IMR-90 (cell line): Measurements from ENCODE around the gene MOV10L1. TPM values are rescaled to one million over a fixed set of nuclear protein-coding genes. Genes with fewer than 3 reads are reported as not detected.

Experiments used
- ATAC-seq: fragments of 200-7000 bp; cut with Tn5 transposase; 2 replicates; pipeline ENCODE4 v1.9.1; 2020; ENCODE audit warnings: low read depth, mild to moderate bottlenecking, moderate library complexity
- BruUV-seq: library from RNA; stranded (reverse); fragments of 400-500 nt; replicated peaks from 2 replicates; lab custom pipeline; 2021; lab: Mats Ljungman, UMichigan
- CTCF ChIA-PET: fragments of 300-600 bp; formaldehyde crosslinking; extraction: SDS; loops from one replicate; lab custom pipeline; 2021; ENCODE audit warnings: antibody characterized with exemption; lab: Yijun Ruan, JAX
- POLR2A ChIA-PET: fragments of 300-600 bp; sonication (Branson Sonifier 250); formaldehyde crosslinking; loops from one replicate; lab custom pipeline; 2022; ENCODE audit warnings: antibody characterized with exemption; ENCODE audit not compliant: unreplicated experiment; lab: Charles Lee
- DNase-seq: peaks from one replicate; pipeline ENCODE4 v3.0.0; 2013
- H2AFZ ChIP-seq: replicated peaks from 2 replicates; pipeline ENCODE3; 2013; ENCODE audit warnings: low read length, mild to moderate bottlenecking; ENCODE audit not compliant: poor library complexity
- H2AK5ac ChIP-seq: 2 replicates; pipeline ENCODE4 v1.6.1; 2013; ENCODE audit warnings: low read depth, low read length, inconsistent platforms
- H2AK9ac ChIP-seq: replicated peaks from 2 replicates; pipeline ENCODE3; 2013; ENCODE audit warnings: mild to moderate bottlenecking, low read depth, low read length, moderate library complexity; ENCODE audit not compliant: poor library complexity
- H2BK120ac ChIP-seq: 2 replicates; pipeline ENCODE4 v1.6.1; 2013; ENCODE audit warnings: low read depth, low read length, inconsistent platforms
- H2BK15ac ChIP-seq: 3 replicates; pipeline ENCODE4 v1.6.1; 2013; ENCODE audit warnings: low read depth, low read length, inconsistent platforms
- H2BK20ac ChIP-seq: 2 replicates; pipeline ENCODE4 v1.6.1; 2013; ENCODE audit warnings: low read depth, mild to moderate bottlenecking, inconsistent platforms, low read length, moderate library complexity
- H2BK5ac ChIP-seq: 2 replicates; pipeline ENCODE4 v1.6.1; 2013; ENCODE audit warnings: mild to moderate bottlenecking, low read depth, low read length, inconsistent platforms; ENCODE audit not compliant: poor library complexity, severe bottlenecking
- H3K14ac ChIP-seq: replicated peaks from 2 replicates; pipeline ENCODE4 v1.6.1; 2013; ENCODE audit warnings: low read depth, low read length, inconsistent platforms
- H3K18ac ChIP-seq: 2 replicates; pipeline ENCODE4 v1.6.1; 2013; ENCODE audit warnings: low read depth, low read length, control low read depth
- H3K23ac ChIP-seq: 2 replicates; pipeline ENCODE4 v1.6.1; 2013; ENCODE audit warnings: low read depth, low read length, inconsistent platforms
- H3K27ac ChIP-seq: 2 replicates; pipeline ENCODE4 v1.5.1; 2013; ENCODE audit warnings: mild to moderate bottlenecking, control low read depth, low read length; ENCODE audit not compliant: insufficient read depth
- H3K27me3 ChIP-seq: 2 replicates; pipeline ENCODE4 v1.6.1; 2013; ENCODE audit warnings: low read length; ENCODE audit not compliant: control insufficient read depth, insufficient read depth
- H3K36me3 ChIP-seq: 2 replicates; pipeline ENCODE4 v1.6.1; 2013; ENCODE audit warnings: low read length, mixed read lengths; ENCODE audit not compliant: control insufficient read depth, insufficient read depth
- H3K4ac ChIP-seq: 2 replicates; pipeline ENCODE4 v1.6.1; 2013; ENCODE audit warnings: low read depth, low read length, inconsistent platforms
- H3K4me1 ChIP-seq: 2 replicates; pipeline ENCODE4 v1.6.1; 2013; ENCODE audit warnings: low read length, mixed read lengths; ENCODE audit not compliant: control insufficient read depth, insufficient read depth
- H3K4me2 ChIP-seq: 2 replicates; pipeline ENCODE4 v1.6.1; 2013; ENCODE audit warnings: low read depth, mild to moderate bottlenecking, control low read depth, low read length, moderate library complexity
- H3K4me3 ChIP-seq: 2 replicates; pipeline ENCODE4 v1.5.1; 2013; ENCODE audit warnings: low read depth, mild to moderate bottlenecking, control low read depth, low read length, moderate library complexity; ENCODE audit not compliant: insufficient read depth
- H3K56ac ChIP-seq: 2 replicates; pipeline ENCODE4 v1.6.1; 2013; ENCODE audit warnings: low read length, inconsistent platforms; ENCODE audit not compliant: insufficient read depth; ENCODE audit errors: extremely low read depth
- H3K79me1 ChIP-seq, 2 experiments: 2 replicates each; pipeline ENCODE4 v1.6.1; 2013; ENCODE audit warnings: low read length in 2 of 2, inconsistent platforms in 1 of 2, low read depth in 1 of 2
- H3K9ac ChIP-seq: 2 replicates; pipeline ENCODE4 v1.6.1; 2013; ENCODE audit warnings: low read depth, low read length, control low read depth
- H3K9me1 ChIP-seq: 2 replicates; pipeline ENCODE4 v1.6.1; 2013; ENCODE audit warnings: low read length, inconsistent platforms; ENCODE audit not compliant: insufficient read depth
- H3K9me3 ChIP-seq: 2 replicates; pipeline ENCODE4 v1.6.1; 2013; ENCODE audit warnings: low read length; ENCODE audit not compliant: control insufficient read depth, insufficient read depth
- H4K20me1 ChIP-seq: 2 replicates; pipeline ENCODE4 v1.6.1; 2013; ENCODE audit warnings: low read length, inconsistent platforms; ENCODE audit not compliant: insufficient read depth
- H4K5ac ChIP-seq: 2 replicates; pipeline ENCODE4 v1.6.1; 2013; ENCODE audit warnings: mild to moderate bottlenecking, low read depth, low read length, control low read depth
- H4K8ac ChIP-seq, 2 experiments: 2 replicates each; pipeline ENCODE4 v1.6.1; 2013; ENCODE audit warnings: low read depth in 2 of 2, low read length in 2 of 2, control low read depth in 1 of 2, inconsistent platforms in 1 of 2
- H4K91ac ChIP-seq: 2 replicates; pipeline ENCODE4 v1.6.1; 2013; ENCODE audit warnings: low read depth, low read length, inconsistent platforms; ENCODE audit not compliant: insufficient read depth
- BHLHE40 ChIP-seq: fragments of 150-350 bp; IDR thresholded peaks from 2 replicates; pipeline ENCODE4 v1.6.1; 2016; ENCODE audit warnings: mild to moderate bottlenecking, low read depth, low read length
- CEBPB ChIP-seq: IDR thresholded peaks from 2 replicates; pipeline ENCODE4 v1.6.1; 2012; ENCODE audit warnings: low read depth, low read length, improper control_type of control experiment
- CHD1 ChIP-seq: IDR thresholded peaks from 2 replicates; pipeline ENCODE4 v1.6.1; 2012; ENCODE audit warnings: low read depth, low read length, improper control_type of control experiment
- CTCF ChIP-seq: conservative IDR thresholded peaks from 2 replicates; pipeline ENCODE4 v1.5.1; 2012; ENCODE audit warnings: mild to moderate bottlenecking, low read depth, low read length, improper control_type of control experiment
- MAFK ChIP-seq: IDR thresholded peaks from 2 replicates; pipeline ENCODE4 v1.6.1; 2012; ENCODE audit warnings: low read depth, low read length, improper control_type of control experiment
- MAZ ChIP-seq: IDR thresholded peaks from 2 replicates; pipeline ENCODE4 v1.6.1; 2012; ENCODE audit warnings: low read depth, mild to moderate bottlenecking, low read length, improper control_type of control experiment, moderate library complexity, borderline replicate concordance
- MXI1 ChIP-seq: IDR thresholded peaks from 2 replicates; pipeline ENCODE4 v1.6.1; 2012; ENCODE audit warnings: low read depth, mild to moderate bottlenecking, low read length, moderate library complexity, borderline replicate concordance
- NFE2L2 ChIP-seq: fragments of 150-350 bp; IDR thresholded peaks from 2 replicates; pipeline ENCODE4 v1.6.1; 2016; ENCODE audit warnings: low read depth, mild to moderate bottlenecking, low read length
- RCOR1 ChIP-seq: IDR thresholded peaks from 2 replicates; pipeline ENCODE4 v1.6.1; 2012; ENCODE audit warnings: mild to moderate bottlenecking, low read length, improper control_type of control experiment; ENCODE audit not compliant: insufficient replicate concordance
- WGBS, 2 experiments: methylation state at CpG; one replicate each; pipeline versions ENCODE4 v1.1.5 to v1.1.7; 2013; ENCODE audit warnings: missing lambda C conversion rate in 2 of 2; ENCODE audit not compliant: insufficient read length in 1 of 2; ENCODE audit errors: extremely low coverage in 2 of 2; 5-methylcytosine and 5-hydroxymethylcytosine counted together
- dilution Hi-C: fragments of 300-500 bp; cut with HindIII; formaldehyde crosslinking; loops from one replicate; pipeline ENCODE4 v1.14.3; 2018; ENCODE audit warnings: low sequenced_read_pairs; ENCODE audit not compliant: unreplicated experiment
- in situ Hi-C: fragments of 300-500 bp; cut with MboI; formaldehyde crosslinking; loops from 3 replicates; pipeline ENCODE4 v1.14.3; 2019; ENCODE audit warnings: low sequenced_read_pairs, inconsistent platforms, mixed read lengths
- intact Hi-C: fragments of 100-400 bp; cut with micrococcal nuclease; formaldehyde crosslinking; loops from 2 replicates; pipeline ENCODE4 v1.10.0; 2022
- polyA plus RNA-seq, 3 experiments: library from polyadenylated mRNA; depleted of rRNA; stranded (reverse); fragments of >200 nt; gene quantifications; 2 replicates each; pipeline ENCODE4 v1.2.3, GENCODE V29; 2012; ENCODE audit warnings: low replicate concordance in 1 of 3
- total RNA-seq: library from RNA; depleted of rRNA; stranded (reverse); fragments of >200 nt; gene quantifications from 2 replicates; pipeline ENCODE4 v1.2.3, GENCODE V29; 2012
- TF ChIP-seq, protein P1 (sequence below): fragments of 150-350 bp; IDR thresholded peaks from 2 replicates; pipeline ENCODE4 v1.6.1; 2017; ENCODE audit warnings: mild to moderate bottlenecking, antibody characterized with exemption, low read length, low read depth

MOV10L1 gene
- total and polyA plus RNA-seq, 2 of the 4 experiments (the other 2 are of a cell fraction), result 0.72 to 1.4 TPM

GRCh38 chr22:50098052-50098451 is 8.2 kb downstream of the MOV10L1 start:
- no peak overlapping the region for H4K91ac ChIP-seq
- no CpG with 5 or more reads among the region's 3 CpGs for WGBS, 2 experiments

More at GRCh38 chr22:50098052-50098451, 8.2 kb downstream of the MOV10L1 start:
- ChIA-PET POLR2A (no interaction called here), CTCF (no interaction called here)
- H4K5ac ChIP-seq, result no peak overlapping the region
- no peaks in the 10 kb centered on the region for H4K20me1 ChIP-seq
- no peak overlapping the region for H3K9ac ChIP-seq
- dilution Hi-C loops (no loop called here), intact Hi-C loops (no loop called here), in situ Hi-C loops (no loop called here)
- H2BK20ac ChIP-seq, result no peak overlapping the region
- no TSS peak for BruUV-seq
- H2AK5ac ChIP-seq, result no peak overlapping the region
- no peak overlapping the region for H3K4me2 ChIP-seq
- no peak overlapping the region for H3K14ac ChIP-seq
- TF ChIP-seq NFE2L2 (no peak), RCOR1 (no peak), MXI1 (no peak), MAFK (no peak), BHLHE40 (no peak), CEBPB (no peak), CHD1 (no peak), CTCF (no peak), MAZ (no peak)
- TF ChIP-seq, protein P1, sequence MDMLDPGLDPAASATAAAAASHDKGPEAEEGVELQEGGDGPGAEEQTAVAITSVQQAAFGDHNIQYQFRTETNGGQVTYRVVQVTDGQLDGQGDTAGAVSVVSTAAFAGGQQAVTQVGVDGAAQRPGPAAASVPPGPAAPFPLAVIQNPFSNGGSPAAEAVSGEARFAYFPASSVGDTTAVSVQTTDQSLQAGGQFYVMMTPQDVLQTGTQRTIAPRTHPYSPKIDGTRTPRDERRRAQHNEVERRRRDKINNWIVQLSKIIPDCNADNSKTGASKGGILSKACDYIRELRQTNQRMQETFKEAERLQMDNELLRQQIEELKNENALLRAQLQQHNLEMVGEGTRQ, result no peak
- H2BK5ac ChIP-seq, result no peak overlapping the region
- H3K23ac ChIP-seq, result no peak overlapping the region
- H3K18ac ChIP-seq, result no peak overlapping the region
- H3K27me3 ChIP-seq, result peaks cover 13% of the 10 kb centered on the region
- ATAC-seq (no peak), DNase-seq (no peak)
- H3K56ac ChIP-seq, result no peak overlapping the region
- no peak overlapping the region for H2BK15ac ChIP-seq
- H2AK9ac ChIP-seq, result no peak overlapping the region
- H2BK120ac ChIP-seq, result no peak overlapping the region
- H3K4me3 ChIP-seq, result no peak overlapping the region
- H3K9me1 ChIP-seq, result no peaks in the 10 kb centered on the region
- no peak overlapping the region for H4K8ac ChIP-seq
- no peaks in the 10 kb centered on the region for H3K79me1 ChIP-seq
- no peak overlapping the region for H2AFZ ChIP-seq
- H3K4ac ChIP-seq, result no peak overlapping the region
- peaks cover 2% of the 10 kb centered on the region; the same call in 1 of the 2 replicates for H3K4me1 ChIP-seq
- H3K9me3 ChIP-seq, result no peaks in the 10 kb centered on the region
- H3K36me3 ChIP-seq, result no peaks in the 10 kb centered on the region
- H3K27ac ChIP-seq, result no peak overlapping the region
